GM19463 (cell line): ENCODE results near the gene C17orf67.
A peak's percentile ranks its signal among the peaks of the same experiment; 100 is the strongest.

Source experiments
- ATAC-seq: cut with Tn5 transposase; IDR thresholded peaks from one replicate; pipeline ENCODE4 v1.9.1; 2021; ENCODE audit warnings: mild to moderate bottlenecking, moderate library complexity; ENCODE audit not compliant: unreplicated experiment

The C17orf67 gene, protein sequence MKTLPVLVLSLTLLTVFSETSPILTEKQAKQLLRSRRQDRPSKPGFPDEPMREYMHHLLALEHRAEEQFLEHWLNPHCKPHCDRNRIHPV

DNA sequence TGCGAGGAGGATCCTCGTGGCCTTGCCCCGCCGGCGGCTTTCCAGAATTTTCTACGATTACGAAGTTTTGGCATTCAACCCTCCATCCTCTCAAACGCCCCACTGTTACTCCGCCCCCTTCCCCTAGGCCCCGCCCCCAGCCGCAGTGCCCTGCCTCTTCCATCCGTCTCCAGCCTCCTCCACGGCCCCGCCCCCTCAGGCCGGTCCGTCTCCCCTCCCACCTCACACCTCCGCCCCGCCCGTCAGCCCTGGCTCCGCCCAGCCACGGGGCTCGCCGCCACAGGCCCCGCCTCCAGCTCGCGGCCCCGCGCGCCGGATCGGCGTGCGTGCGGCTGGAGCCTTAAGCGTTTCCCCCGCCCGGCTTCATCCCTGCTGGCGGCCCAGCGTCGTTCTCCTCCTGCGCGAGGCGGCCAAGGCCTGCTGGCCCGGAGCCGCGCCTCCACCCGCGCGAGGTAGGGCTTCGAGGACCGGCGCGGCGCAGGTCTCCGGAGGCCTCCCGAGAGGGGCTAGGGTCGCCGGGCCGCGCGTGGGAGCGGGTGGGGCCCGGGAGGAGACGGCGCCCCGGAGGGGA, at the start of gene C17orf67, which contains the start of gene DGKE:
Gene C17orf67 (minus strand): TSS at position 112 of the 571 bp plus-strand sequence. CDS start 18,110 bp downstream, outside the sequence.
Gene DGKE (plus strand): TSS at position 343 of the 571 bp plus-strand sequence. CDS start 645 bp downstream, outside the sequence.
- peak; percentile 72 for ATAC-seq

DNA sequence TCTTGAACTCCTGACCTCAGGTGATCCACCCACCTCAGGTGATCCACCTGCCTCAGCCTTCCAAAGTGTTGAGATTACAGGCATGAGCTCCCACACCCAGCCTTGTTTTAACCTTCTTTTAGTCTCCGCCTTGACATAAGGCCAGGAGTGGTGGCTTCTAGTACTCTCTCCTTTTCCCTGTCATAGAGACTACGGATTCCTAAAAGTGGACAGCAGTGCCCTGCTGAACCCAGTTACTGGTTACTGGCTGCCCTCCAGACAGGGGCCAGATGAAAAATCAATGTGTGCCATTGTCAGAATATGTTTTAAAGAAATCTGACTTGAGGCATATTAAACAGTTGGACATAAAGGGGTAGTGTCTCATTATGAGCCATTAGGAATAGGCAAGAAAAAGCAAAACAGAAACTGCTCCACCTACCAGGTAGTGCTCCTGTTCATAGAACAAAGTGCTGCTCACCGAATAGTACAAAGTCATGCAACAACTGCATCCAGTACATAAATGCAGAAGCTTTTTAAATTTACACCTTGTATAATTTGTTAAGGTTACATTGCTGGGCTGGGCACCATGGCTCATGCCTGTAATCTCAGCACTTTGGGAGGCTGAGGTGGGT, 48.1 kb upstream of the C17orf67 start:
- ATAC-seq: no peak

- no peak for ATAC-seq
Measured at GRCh38 chr17:56880571-56880970, 46.9 kb upstream of the C17orf67 start.

GRCh38 chr17:56880133-56880532, 46.4 kb upstream of the C17orf67 start:
- ATAC-seq: no peak

GRCh38 chr17:56879280-56879679, 45.6 kb upstream of the C17orf67 start:
- no peak for ATAC-seq

DNA sequence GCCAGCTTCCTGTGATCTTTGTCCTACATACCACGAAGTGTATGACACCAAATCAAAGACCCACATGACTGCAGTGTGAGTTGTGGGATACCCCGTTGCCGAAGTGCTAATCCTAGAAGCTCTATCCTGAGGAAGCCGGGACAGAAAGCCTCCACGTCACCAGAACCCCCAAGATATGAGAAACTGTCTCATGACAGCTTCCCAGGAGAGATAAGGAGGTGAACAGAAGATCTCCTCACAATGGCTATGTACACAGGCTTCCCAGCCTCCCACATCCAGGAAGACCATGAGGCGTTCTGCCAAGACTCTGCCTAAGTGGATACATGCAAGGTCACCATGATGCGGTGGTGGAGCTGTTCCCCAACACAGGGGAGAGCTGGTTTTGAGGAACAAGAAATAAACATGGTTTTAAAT, 43.1 kb upstream of the C17orf67 start:
- ATAC-seq: no peak

DNA sequence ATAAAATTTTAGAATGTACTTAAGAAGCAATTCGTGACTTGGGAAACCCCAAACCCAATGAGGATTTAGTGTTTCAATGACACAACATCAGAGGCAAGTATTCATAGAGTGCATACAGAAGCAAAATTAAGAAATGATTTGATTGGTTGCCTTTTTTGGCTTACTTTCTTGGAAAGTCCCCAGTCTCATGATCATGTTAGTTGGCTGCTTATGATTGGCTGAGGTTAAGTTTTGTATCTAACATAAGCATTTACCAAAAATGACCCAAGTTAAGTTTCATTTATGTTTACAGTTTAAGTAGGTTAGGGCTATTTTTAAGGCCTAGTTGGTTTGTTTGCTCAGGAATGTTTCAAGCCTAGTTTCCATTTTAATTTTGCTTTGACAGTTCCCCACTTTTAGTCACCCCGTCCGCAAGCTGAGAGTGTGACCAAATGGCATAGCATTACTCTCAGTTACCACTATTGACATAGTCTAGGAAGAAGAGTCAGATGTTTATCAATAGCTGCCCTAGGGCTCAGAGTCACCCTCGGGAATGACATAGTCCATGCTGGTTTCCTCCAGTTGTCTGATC, 36.4 kb upstream of the C17orf67 start:
- no peak for ATAC-seq

- ATAC-seq: no peak
Measured at GRCh38 chr17:56868716-56869115, 35.0 kb upstream of the C17orf67 start.

DNA sequence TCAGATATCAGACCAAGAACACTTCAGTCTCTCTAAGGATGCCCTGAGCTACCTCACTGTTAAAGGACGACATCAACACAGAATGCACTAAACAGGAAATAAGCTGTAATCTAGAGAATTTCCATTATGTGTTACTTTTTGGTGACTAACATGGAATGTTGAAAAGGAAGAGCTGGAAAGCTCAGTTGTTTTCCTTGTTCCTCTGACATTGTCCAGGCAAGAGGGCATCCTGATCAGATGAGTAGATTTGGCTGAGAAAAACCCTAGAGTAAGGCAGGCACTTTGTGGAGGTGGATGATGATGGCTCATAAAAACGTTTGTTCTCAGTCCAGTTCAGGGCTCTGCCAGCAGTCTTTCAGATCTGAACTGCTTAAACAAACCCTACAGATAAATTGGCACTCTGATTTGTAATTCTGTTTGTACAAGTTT, 34.2 kb upstream of the C17orf67 start:
- ATAC-seq: no peak

DNA sequence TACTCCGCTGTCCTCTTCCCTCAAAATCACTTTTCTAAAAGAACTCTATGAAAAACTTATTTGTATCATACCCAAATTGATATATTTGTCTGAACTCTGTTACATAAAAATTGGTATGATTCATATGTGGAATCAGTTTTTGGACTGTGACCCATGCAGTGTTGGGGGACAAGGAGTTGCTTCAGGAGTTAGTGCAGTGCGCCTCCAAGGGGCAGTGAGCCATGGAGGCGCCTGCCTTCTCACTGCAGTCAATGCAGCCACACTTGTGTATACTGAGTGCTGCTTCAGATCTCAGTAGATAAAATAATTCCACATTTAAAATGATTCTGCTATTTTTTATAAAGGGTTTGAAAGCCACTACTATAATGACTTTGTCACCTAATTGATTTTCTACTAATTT, 32.8 kb upstream of the C17orf67 start:
- no peak for ATAC-seq

- ATAC-seq: no peak
Measured at GRCh38 chr17:56866076-56866475, 32.4 kb upstream of the C17orf67 start.

DNA sequence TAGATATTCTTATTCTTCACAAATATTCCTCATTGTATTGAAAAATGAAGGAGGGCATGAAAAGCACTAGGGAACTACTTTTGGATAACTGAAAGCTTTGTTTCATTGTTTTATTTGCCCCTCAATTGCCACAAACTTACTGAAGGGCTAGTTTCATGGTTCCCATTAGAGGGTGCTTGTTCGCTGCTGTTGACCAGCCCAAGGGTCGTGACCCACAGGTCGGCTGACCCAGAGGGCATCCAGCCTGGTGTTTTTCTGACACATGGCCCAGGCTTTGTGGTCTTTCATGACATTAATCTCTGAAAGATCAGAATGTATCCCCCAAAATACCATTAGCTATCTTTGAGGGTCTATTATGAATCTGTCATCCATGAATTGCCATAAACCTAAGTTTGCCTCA, 30.3 kb upstream of the C17orf67 start:
- no peak for ATAC-seq

GRCh38 chr17:56861899-56862298, 28.2 kb upstream of the C17orf67 start:
- no peak for ATAC-seq

DNA sequence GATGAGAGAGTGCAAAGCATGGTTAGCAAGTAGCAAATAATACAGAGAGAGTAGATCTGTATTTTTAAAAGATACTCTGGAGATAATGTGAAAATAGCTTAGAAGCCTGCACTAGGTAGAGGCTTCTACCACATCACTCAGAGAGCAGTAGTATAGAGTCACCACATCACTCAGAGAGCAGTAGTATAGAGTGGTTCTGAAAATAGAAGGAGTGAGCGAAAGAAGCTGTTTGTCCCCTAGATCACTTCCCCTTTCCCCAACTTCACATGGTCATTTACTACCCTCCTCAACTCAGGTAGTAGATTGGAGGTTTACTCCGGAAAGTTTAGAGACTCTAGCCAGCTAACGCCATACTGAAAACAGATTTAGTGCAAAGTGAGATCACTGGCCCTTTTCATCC, 17.3 kb upstream of the C17orf67 start:
- ATAC-seq: no peak

- no peak for ATAC-seq
Measured at GRCh38 chr17:56850591-56850990, 16.9 kb upstream of the C17orf67 start.

GRCh38 chr17:56849131-56849530, 15.4 kb upstream of the C17orf67 start:
- ATAC-seq: no peak

DNA sequence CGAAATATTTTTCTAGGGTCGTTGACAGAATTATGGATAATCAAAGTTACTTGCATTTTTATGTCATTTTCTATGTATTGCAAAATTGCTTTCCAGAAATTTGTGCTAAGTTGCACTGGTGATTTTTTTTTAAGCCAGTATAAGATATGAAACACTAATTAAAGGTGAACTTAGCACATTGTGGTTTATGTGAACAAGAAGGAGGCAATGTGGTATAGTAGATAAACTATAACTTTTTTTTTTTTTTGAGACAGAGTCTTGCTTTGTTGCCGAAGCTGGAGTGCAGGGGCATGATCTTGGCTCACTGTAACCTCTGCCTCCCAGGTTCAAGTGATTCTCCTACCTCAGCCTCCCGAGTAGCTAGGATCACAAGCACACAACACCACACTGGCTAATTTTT, 13.4 kb upstream of the C17orf67 start:
- ATAC-seq: no peak

DNA sequence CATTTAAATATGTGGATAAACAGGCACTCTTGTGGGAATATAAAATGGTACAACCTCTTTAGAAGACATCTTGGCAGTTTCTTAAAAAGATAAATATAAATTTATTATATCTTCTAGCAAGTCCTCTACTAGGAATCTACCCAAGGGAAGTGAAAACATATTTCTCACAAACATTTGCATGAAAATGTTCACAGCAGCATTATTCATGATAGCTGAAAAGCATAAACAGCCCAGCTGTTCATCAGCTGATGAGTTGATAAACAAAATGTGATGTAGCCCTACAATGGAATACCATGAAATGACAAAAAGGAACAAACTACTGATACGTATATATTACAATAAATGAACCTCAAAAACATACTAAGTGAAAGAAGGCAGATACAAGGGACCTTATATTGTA, 12.2 kb upstream of the C17orf67 start:
- ATAC-seq: no peak

DNA sequence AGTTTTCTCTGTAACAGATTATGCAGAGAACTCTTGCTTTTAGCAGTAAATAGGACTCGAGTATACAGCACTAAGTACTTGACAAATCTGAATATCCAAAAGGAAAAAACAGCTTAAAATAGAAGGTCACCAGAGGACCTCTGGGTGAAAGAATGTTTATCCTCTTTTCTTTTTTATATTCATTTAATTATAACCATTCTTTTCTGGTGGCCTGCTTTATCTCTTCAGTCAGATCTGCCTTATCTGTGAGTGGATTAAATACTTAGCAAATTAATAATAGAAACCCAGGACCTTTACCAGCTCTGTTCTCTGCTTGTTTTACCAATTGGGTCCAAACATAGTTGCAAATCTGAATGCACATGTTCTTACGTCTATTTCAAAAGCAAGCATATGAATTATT, 8.9 kb upstream of the C17orf67 start:
- no peak for ATAC-seq

DNA sequence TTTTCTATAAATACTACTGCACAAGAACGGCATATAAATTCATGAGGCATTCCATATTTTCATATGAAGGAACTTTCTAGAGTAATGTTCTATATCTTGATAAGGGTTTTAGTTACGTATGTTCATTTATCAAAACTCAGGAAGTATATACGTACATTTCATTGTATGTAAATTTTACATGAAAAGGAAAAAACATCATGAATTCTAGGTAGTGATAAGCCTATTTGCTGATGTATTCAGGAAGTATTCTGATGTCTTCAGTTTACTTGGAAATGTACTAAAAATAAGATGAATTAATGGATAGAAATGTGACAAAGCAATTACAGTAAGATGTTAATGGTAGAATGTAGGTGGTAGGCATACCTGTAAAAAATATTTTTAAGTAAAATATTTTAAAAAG, 5.0 kb upstream of the C17orf67 start:
- no peak for ATAC-seq

DNA sequence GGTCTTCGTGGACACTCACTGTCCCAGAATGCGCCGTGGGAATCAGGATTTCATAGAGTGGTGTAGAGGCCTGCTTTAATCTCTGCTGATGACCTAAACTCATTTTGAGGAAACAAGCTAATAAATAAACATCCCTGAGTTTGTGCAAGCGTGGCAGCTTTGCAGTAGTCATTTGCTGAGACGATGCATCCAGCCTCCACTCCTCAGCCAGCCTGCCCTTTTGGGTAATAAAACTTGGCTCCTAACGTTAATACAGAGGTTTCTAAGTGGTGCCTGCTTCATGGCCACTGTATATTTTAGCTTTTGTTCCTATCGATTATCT, 1.5 kb upstream of the C17orf67 start:
- no peak for ATAC-seq
